Fibroblast of mammary gland (primary cell): ENCODE results near the gene LRRC17.

Source experiments
- DNase-seq: peaks from one replicate; pipeline ENCODE4 v3.0.0-alpha.2; 2010; ENCODE audit warnings: low read depth
- H3K4me3 ChIP-seq: 2 replicates; pipeline ENCODE4 v1.5.1; 2011; ENCODE audit warnings: low read depth, mild to moderate bottlenecking, low read length, moderate library complexity; ENCODE audit not compliant: control insufficient read depth
- TF ChIP-seq, protein P1 (sequence below): conservative IDR thresholded peaks from 2 replicates; pipeline ENCODE4 v1.5.1; 2011; ENCODE audit warnings: low read depth, low read length, inconsistent platforms; ENCODE audit not compliant: control insufficient read depth, insufficient read depth

The LRRC17 gene

DNA sequence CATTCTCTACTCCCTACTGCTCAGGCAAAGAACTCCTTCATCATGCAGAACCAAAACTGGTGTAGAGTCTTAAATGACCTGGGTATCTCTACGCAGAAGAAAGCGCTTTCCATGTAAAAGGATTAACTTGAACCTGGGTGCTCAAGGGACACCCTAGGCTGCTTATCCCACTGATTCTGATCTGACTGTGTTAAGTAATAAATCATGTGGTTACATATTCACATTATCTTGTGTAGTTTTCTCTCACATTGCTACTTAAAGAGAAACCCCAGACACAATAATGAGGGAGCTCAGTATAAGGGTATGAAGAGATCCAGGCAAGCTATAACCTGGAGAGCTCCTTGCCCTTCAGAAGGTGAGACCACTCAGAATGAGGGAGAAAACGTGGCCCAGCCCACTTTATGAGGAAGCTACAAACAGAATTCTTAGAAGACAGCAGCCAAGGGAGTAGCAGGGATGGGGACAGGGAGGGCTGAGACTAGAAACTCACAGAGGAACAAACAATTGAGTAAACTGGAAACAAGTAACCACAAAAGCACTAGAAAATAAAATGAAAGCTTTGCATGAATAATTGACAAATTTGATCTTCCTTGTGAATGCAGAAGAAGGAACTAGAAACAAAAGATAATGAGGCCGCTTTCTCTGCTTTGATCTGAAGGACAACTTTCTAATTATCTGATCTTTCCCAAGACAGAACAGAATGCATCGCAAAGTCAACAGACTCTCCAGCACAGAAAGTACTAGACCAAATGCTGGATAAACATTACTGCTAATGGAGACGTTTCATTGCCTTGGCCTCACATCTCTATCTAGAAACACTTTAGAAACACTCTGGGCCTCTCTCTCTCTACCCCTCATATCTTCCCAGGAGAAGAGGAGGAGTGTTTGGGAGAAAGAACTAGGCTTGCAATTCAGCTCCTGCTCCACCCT lies 76.1 kb downstream of the LRRC17 start:
- no peak for DNase-seq
- no peak overlapping the region for H3K4me3 ChIP-seq
- TF ChIP-seq, protein P1, sequence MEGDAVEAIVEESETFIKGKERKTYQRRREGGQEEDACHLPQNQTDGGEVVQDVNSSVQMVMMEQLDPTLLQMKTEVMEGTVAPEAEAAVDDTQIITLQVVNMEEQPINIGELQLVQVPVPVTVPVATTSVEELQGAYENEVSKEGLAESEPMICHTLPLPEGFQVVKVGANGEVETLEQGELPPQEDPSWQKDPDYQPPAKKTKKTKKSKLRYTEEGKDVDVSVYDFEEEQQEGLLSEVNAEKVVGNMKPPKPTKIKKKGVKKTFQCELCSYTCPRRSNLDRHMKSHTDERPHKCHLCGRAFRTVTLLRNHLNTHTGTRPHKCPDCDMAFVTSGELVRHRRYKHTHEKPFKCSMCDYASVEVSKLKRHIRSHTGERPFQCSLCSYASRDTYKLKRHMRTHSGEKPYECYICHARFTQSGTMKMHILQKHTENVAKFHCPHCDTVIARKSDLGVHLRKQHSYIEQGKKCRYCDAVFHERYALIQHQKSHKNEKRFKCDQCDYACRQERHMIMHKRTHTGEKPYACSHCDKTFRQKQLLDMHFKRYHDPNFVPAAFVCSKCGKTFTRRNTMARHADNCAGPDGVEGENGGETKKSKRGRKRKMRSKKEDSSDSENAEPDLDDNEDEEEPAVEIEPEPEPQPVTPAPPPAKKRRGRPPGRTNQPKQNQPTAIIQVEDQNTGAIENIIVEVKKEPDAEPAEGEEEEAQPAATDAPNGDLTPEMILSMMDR = no peak

DNA sequence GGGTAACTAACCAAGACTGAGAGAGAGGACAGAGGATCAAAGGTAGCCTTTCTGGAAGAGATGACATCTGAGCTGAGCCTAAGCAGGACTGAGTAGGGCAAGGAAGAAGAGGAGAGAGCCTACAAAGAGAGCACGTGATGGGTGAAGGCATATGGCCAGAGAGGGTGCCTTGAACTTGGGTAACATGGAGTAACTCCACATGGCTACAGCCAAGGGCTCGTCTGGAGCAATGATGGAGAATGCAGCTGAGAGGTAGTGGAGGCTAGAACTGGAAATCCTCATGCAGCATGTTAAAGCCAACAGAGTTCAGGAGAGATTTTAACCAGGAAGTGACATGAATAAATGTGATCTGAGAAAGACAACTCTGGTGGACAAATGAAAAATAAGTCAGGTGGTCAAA lies 77.8 kb downstream of the LRRC17 start:
- H3K4me3 ChIP-seq = no peak overlapping the region
- DNase-seq = no peak
- TF ChIP-seq, protein P1 = no peak

DNA sequence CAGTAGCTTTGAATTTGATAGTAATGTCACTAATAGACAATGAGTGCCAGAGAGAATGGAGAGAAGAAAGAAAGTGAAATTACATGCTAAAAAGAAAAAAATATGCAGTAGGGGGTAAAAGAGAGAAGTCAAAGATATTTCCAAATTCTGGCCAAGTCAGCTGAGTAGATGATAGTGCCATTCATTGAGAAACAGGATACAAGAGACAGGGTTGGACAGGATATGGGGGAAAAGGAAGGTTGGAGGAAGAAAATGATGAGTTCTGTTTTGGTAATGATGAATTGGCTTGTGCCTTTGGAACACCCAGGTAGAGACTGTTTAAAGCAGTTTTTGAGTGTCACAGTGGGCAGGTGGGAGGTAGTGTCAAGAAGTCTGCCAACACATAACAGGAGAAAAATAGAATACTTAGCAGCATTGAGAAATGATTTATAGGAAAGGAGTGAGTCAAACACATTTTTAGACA lies 78.3 kb downstream of the LRRC17 start:
- H3K4me3 ChIP-seq = no peak overlapping the region
- TF ChIP-seq, protein P1 = no peak
- no peak for DNase-seq

DNA sequence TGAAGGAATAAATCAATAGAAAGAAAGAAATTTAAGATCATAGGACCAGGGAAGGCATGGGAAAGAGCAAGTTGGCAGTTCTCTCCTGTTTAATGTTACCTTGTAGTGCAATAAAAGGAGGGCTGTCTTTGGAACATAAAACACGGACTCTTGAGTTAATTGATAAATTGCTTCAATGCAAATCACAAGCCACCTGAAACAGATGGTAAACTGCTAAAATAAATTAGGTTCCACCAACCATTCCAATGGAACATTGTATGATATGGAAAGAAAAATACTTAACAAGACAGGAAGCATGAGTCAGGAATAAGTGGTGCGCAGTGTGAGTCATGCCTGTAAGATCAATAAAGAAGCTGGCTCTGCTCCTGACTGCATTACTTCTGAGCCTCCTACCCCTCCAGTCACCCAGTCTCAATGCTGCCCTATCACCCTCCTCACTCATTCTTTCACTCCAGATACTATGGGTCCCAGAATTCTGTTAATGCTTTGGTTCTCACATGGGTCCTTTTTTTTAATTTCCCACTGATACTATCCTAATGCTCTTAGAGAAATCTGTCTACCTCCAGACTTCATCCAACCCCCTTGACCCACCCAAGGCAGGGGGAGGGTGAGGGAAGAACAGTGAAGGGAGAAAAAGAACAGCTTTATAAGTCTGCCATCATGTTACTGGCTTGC lies 78.9 kb downstream of the LRRC17 start:
- TF ChIP-seq, protein P1 = no peak
- DNase-seq = peak; percentile 98
- H3K4me3 ChIP-seq = no peak overlapping the region

DNA sequence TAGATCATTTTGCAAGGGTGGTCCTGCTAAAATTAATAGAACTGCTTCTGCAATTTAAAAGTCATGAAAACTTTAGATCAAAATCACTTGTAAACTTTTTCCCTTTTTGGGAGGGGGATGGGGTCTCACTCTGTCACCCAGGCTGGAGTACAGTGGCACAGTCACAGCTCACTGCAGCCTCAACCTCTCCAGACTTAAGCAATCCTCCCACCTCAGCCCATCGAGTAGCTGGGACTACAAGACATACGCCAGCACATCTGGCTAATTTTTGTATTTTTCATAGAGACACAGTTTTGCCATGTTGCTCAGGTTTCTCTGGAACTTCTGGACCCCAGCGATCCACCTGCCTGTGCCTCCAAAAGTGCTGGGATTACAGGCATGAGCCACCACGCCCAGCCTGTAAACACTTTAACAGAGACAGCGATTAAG lies 79.7 kb downstream of the LRRC17 start:
- peak; percentile 30 for DNase-seq
- H3K4me3 ChIP-seq = no peak overlapping the region
- TF ChIP-seq, protein P1 = no peak

DNA sequence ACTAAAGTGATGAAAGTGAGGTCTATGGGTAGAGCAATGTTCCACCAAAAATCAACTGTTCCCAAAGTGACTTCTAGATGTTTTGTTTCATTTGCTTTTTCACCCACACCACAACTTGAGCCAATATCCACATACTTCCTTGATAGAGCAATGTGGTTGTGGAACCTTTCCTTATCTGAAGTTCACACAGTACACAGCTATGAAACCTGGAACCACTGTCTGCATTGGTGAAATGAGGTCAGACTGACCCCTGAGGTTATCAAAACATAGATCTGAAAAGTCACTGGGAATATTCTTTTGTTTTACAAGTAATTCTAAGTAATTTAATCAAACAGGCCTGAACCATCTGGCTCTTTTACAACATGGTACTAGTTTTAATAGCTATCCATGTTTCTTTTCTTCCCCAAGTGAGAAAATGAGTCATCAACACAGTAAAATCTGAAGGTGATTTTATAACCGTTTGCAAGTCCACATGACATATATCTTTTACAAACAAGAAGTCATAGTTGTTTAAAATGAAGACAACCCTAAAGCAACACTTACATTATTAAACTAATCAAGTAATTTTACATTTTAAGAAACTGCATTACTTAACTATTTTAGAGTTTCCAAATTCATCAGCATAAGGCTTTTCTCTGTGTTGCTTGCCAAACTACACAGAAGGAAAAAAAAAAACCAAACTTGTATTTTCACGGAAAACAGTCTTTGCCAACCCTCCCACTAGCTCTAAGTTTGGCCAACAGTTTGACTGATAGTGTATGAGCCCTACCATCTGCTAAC lies 80.3 kb downstream of the LRRC17 start:
- peak; percentile 82 for DNase-seq
- no peak overlapping the region for H3K4me3 ChIP-seq

More for the DNA sequence above, 80.3 kb downstream of the LRRC17 start:
- TF ChIP-seq, protein P1 = no peak
